GM13976 (cell line): ENCODE measurements around the gene AAMDC.
"Not testable (repeated sequence)": the region's sequence is repeated elsewhere in the genome, so short reads cannot be mapped to it uniquely, and the experiment has no call there.

ENCODE experiments used
- DNase-seq: peaks from one replicate; pipeline ENCODE4 v3.0.0; 2012; ENCODE audit warnings: low spot score
- in situ Hi-C: fragments of 300-500 bp; cut with MboI; formaldehyde crosslinking; loops from one replicate; pipeline ENCODE4 v1.12.0; 2022; ENCODE audit warnings: low sequenced_read_pairs, mixed read lengths, inconsistent platforms; ENCODE audit not compliant: unreplicated experiment
- TF ChIP-seq, protein P1 (sequence below): IDR thresholded peaks from 2 replicates; pipeline ENCODE4 v1.5.1; 2012; ENCODE audit warnings: borderline replicate concordance, mild to moderate bottlenecking; ENCODE audit not compliant: insufficient read depth; ENCODE audit errors: extremely low read depth, missing control alignments, control extremely low read depth

AAMDC gene

DNA sequence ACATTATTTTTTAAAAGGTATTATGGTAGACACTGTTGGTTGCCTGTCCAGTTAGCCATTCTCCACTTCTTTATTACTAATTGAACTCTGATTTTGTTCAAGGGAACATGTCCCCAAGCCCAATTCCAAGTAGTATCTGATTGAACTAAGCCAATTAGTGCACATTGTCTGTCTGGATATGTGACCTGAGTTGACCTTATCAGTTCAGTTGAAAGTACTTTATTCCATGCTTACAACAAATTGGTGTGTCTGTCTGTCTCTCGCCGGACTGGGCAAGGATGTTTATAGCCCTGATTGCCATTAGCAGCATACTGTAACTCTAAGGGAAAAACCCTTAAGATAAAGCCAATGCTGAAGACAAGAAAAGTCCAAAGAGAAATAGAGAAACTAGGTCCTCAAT is 87.9 kb downstream of the AAMDC start:
- in situ Hi-C loops, result no loop called here
- DNase-seq, result no peak
- TF ChIP-seq, protein P1, sequence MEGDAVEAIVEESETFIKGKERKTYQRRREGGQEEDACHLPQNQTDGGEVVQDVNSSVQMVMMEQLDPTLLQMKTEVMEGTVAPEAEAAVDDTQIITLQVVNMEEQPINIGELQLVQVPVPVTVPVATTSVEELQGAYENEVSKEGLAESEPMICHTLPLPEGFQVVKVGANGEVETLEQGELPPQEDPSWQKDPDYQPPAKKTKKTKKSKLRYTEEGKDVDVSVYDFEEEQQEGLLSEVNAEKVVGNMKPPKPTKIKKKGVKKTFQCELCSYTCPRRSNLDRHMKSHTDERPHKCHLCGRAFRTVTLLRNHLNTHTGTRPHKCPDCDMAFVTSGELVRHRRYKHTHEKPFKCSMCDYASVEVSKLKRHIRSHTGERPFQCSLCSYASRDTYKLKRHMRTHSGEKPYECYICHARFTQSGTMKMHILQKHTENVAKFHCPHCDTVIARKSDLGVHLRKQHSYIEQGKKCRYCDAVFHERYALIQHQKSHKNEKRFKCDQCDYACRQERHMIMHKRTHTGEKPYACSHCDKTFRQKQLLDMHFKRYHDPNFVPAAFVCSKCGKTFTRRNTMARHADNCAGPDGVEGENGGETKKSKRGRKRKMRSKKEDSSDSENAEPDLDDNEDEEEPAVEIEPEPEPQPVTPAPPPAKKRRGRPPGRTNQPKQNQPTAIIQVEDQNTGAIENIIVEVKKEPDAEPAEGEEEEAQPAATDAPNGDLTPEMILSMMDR, result no peak

DNA sequence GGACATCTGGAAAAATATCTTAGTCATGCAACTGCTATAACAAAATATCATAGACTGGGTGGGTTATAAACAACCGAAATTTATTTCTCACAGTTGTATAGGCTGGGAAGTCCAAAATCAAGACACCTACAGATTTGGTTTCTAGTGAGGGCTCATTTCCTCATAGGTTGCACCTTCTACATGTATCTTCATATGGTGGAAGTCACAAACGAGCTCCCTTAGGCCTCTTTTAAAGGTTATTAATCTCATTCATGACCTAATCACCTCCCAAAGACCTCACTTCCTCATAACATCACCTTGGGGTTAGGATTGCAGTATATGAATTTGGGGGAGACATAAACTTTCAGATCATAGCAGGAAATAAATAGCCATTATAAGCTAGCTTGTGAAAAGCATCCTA is 88.3 kb downstream of the AAMDC start:
- in situ Hi-C loops, result no loop called here
- TF ChIP-seq, protein P1, result no peak
- DNase-seq, result no peak

DNA sequence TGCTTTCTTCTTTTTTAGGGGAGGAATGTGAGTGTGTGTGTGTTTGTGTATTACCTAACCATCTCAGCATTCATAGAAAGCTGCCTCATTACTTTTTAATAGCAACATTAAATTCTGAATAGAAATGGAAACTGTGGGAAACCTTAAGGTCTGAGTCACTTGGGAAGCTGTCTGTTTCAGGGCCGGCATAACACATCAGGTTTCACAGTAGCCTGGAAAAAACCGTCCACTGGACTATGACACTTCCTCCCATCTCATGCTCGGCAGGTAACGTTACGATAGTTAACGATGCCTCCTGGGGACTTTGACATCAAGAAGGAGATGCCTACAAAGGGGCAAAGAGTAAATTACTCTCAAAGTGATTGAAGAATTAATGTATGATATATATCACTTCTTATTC is 89.9 kb downstream of the AAMDC start:
- in situ Hi-C loops, DNase-seq: not testable (repeated sequence)

DNA sequence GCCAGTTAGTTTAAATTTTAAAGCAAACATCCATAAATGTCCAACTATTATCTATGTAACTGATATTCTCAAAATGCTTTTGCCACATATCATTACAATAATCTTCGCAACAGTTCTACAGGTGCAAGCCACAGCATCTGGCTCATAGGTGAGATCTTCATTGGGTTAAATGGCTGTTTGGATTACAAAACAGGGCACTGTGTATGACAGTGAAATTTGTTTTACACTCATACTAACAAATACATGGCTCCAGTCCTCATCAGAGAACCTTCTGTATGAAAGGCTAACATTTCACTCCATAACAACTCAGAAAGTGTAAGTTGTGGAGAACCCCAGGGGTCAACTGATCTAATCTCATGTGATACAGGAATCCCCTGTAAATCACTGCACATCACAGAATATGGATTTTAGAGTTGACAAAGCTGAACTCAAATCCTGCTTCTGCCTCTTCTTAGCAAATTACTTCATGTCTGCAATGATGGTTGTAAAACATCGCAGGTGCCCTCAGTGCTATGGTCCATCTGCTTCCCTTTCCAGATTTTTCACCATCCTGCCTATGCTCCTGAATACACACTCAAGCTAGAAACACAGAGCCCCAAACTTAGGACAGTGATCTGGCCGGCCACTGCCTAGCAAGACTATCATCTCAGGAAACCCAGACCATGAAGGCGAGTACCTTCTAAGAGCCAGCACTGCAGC is 92.8 kb downstream of the AAMDC start:
- DNase-seq, in situ Hi-C loops: not testable (repeated sequence)

DNA sequence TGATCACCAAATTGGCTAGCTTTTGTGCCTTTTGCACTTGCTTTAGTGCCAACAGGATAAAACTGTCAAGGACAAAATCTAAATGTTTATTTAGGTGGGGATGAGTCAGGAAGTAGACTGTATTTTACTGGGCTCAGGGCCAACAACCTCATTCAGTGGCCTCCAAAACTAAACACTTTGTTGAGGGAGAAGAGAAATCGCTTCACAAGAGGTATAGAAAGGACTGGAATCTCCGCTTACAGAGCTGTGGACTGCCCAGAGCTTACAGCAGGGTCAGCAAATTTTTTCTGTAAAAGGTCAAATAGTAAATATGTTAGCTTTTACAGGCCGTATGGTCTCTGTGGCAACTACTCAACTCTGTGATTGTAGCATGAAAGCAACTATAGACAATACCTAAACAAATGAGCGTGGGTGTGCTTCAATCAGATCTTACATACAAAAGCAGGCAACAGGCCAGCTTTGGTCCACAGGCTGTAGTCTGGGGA is 93.4 kb downstream of the AAMDC start:
- not testable (repeated sequence) for DNase-seq

DNA sequence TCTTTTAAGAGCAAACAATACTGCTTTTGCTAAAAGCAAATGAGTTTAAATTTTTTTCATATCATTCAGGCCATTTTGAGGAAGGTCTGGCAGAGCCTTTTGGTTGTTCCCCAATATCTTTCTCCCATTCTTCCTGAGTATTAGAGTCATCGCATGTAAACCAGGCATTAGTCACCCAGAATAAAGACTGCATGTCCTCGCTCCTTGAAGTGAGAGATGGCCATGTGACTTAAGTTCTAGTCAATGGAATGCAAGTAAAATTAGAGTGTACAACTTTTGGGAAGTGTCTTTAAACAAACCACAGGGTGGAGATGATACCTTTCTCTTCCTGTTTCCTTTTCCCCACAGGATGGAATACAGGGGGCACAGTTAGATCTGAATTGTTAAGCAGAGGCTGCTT is 96.8 kb downstream of the AAMDC start:
- DNase-seq, in situ Hi-C loops: not testable (repeated sequence)

More for the DNA sequence above, 93.4 kb downstream of the AAMDC start:
- in situ Hi-C loops, result not testable (repeated sequence)
